Renal cortex interstitium (tissue), 11 donors: ENCODE data around the gene FLNA. TPM values are rescaled to one million over a fixed set of nuclear protein-coding genes. Genes with fewer than 3 reads are reported as not detected.
A peak's percentile ranks its signal among the peaks of the same experiment; 100 is the strongest.
"Not testable (repeated sequence)": the region's sequence is repeated elsewhere in the genome, so short reads cannot be mapped to it uniquely, and the experiment has no call there.

ENCODE experiments used
- DNase-seq, 11 donors: peaks; one replicate each; pipeline ENCODE4 v3.0.0-alpha.2; 2013; ENCODE audit warnings: low read depth in 9 of 11, low spot score in 4 of 11; ENCODE audit errors: extremely low read depth in 1 of 11
- polyA plus RNA-seq, 3 donors: library from polyadenylated mRNA; unstranded; fragments of 120-200 nt; gene quantifications; one replicate each; pipeline ENCODE4 v1.2.1, GENCODE V29; 2013; ENCODE audit not compliant: insufficient read length in 3 of 3

The FLNA gene
- polyA plus RNA-seq, 3 donors = 412 to 595 (median 545) TPM

DNA sequence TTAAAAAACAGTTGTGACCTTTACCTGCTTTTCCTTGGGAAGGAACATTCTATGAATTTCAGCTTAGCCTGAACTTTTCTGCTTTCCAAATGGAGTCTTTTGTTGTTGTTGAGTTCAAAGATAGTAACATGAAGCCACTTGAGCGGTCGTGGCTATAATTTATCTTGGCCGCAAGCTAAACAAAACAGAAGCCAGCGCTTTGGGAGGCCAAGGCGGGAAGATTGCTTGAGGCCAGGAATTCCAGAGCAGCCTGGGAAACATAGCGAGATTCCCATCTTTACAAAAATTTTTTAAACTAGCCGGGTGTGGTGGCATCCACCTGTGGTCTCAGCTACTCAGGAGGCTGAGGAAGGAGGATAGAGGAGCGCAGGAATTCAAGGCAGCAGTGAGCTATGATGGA, 48.9 kb downstream of the FLNA start:
- DNase-seq = peak in 5 of 11 donors; percentile 36 to 46 (median 45)

DNA sequence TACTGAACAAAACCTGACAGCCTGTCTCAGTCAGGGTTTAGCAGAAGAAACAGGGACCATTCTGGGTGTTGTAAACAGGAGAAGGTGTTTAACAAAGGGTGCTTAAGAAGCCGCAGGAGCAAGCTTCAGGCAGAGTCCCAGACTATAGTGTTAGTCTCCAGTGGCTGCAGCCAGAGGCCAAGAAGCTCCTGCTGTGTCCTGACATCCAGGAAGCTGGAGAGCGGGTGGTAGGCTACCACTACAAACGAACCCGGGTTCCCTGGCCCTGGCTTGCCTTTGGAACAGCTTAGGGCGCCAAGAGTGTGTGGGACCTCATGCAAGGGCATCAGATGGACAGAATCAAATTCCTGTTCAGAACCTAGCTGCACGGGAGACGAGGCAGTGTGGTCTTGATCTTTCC, 50.9 kb downstream of the FLNA start:
- DNase-seq = no peak

DNA sequence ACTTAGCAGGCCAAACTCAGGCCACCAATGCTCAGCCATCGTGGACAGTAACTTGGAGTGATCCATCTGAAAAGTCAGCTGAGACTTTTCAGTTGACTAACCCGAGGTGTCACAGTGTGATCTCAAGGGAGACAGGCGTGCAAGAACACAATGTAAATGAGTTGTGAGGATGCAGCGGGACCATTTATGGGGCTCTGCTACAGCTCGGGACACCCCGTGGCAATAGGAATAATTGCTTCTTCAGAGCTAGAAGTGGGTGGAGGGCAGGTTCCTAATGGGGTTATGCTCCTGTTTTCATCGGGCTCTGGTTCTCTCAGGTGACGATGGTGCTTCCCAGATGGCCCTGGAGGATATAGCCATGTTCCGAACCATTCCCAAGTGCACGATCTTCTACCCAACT, 51.5 kb downstream of the FLNA start:
- no peak for DNase-seq

DNA sequence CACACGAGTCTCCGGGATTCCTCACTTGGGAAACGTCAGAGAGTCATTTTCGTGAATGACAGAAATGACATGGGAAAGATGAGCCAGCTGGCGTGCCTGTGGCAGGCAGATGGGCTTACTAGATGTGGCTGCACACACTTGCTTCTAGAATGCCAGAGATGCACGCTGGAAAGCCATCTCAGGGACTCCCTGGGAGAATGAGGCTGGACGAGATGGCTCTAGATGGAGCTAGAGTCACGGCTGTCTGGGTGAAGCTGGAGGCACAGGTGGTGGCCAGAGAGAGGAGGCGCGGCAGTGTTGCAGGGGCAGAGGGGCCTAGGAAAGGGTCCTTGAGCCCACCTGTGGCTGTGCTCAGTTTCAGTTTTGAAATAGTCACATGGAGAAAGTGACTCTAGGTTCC, 52.8 kb downstream of the FLNA start:
- DNase-seq = no peak

DNA sequence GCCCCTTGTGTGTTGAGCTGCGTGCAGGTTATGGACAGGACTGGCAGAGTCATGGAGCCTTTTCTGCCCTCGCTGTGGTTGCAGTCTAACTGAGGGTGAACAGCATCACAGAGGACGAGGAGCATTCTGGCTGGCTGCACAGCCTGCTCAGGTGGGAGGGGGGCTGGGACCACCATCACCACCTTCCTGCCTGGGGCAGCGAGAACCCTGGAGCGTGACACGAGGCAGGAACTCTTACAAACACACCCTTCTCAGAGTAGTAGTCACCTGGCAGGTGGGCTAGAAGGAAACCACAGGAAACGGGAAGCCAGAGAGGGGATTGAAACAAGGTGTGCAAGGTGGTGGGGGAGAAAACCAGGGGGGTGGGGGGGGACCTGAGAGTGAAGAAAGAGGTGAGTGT, 53.3 kb downstream of the FLNA start:
- no peak for DNase-seq

DNA sequence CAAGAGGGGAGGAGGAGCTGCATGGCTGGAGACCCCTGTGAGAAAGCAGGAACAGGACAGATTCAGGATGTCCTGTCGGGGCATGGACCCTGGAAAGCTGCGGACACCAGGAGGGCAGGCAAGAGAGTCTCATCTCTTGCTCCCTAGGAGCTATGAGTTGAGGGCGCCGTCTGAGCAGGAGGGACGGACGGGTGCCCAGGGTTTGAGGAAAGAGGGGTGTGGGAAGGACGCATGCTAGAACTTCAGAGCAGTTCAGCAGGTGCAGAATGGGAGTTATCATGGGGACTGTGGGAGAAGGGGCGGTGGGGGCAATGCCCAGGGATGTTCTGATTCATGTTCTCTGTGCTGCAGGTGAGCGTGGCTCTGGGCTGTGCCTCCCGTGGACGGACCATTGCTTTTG, 54.0 kb downstream of the FLNA start:
- no peak for DNase-seq

DNA sequence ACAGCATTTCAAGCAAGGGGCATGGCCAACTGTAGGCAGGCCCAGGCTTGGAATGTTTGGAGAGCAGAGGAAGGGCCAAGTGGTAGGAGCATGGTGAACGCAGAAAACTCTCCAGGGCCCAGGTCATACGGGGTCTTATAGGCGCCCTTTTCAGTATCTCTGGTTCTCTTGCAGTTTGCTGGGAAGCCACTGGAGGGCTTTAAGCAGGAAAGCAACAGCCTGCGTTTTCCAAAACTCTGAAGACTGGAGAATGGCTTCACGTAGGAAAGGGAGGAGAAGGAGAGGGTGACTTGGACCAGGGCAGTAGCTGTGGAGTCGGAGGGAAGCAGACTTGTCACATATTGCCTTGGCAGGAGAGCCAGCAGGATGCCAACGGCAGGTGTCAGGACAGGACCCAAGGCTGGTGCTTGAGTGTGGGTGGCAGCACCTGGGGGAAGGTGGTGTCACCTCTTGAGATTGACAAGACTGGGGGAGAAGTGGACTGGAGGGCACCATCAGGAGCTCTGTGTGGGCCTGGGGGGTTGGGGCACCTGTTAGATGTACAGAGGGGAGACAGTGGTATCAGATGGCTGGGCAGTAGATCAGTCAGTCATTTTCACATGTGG, 56.9 kb downstream of the FLNA start:
- DNase-seq = no peak

DNA sequence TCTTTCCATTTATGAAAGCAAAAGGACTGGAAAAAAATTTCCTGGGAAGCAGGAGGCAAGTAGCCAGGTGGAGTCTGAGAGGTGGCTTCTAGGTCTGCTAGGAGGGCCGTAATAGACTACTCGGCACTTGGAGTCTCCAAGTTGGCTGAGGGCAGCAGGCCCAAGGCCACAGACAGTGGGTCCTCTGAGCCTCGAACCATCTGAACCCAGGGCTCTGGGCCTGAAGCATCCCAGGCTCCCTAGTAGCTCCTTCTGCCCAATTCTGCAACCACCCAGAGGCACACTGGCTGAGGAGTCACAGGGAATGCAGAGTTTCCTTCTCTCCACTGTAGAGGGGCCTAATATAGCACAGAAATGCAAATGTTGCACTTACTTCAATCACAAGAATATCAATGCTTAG, 59.0 kb downstream of the FLNA start:
- DNase-seq = no peak

DNA sequence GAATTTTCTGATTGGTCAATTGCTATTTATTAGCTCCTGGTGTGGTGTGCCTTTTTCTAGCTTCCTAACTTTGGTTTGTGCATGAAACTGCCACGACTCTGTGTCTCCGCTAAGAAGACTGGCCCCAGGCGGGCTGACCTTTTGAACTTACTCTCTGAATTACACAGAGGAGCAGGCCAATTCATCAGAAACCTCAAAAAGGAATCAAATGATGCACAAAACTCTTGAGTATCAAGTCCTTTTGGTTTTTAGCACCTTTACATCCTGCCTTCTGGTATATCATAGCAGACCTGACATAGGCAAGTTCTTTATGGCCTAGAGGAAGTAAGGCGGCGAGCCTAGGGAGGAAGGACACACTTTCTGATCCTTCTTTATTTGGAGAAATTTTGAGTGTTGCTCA, 61.3 kb downstream of the FLNA start:
- DNase-seq = no peak

DNA sequence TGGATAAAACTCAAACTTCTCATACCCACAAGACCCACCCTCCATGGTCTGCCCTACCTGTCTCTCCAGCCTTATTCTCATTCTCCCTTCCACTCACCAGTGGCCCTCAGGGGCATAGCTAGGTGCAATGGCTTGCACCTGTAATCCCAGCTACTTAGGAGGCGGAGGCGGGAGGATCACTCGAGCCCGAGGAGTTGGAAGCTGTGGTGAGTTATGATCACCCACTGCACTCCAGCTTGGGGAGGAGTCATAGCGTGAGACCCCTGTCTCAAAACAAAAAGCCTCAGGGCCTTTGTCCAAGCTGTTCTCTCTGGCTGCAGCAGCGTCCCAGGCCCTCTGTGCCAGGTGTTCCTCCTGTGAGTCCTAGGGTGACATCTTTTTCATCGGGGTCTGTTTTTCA, 62.3 kb downstream of the FLNA start:
- DNase-seq = no peak

DNA sequence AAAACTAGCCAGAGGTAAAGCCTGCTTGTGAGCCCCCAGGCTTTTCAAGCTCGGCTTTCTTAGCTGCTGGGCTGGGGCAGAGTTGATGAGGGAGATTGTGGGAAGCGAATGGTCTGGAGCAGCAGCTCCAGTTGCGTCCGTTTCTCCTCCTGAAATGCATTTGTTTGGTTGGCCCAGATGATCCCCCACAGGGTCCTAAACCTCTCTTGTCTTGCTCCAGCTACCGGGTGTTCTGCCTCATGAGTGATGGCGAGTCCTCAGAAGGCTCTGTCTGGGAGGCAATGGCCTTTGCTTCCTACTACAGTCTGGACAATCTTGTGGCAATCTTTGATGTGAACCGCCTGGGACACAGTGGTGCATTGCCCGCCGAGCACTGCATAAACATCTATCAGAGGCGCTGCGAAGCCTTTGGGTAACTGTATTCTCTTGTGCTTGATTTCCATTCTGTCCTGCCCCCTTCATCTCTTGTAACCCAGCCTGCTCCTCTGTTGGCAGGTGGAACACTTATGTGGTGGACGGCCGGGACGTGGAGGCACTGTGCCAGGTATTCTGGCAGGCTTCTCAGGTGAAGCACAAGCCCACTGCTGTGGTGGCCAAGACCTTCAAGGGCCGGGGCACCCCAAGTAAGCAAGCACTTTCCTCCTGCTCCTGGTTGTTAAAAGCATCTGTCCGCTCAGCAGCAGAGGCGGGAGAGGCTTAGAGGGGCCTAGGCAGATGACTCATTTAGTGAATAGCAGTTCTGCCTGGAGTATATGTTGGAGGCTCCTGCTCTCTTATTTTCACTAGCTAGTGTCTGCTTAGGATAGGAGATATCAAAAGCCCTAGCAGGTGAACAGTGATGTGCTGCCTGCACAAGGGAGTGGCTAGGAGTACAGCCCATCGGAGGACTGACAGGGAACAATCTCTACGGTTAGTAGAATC, 63.6 kb downstream of the FLNA start:
- DNase-seq = no peak

DNA sequence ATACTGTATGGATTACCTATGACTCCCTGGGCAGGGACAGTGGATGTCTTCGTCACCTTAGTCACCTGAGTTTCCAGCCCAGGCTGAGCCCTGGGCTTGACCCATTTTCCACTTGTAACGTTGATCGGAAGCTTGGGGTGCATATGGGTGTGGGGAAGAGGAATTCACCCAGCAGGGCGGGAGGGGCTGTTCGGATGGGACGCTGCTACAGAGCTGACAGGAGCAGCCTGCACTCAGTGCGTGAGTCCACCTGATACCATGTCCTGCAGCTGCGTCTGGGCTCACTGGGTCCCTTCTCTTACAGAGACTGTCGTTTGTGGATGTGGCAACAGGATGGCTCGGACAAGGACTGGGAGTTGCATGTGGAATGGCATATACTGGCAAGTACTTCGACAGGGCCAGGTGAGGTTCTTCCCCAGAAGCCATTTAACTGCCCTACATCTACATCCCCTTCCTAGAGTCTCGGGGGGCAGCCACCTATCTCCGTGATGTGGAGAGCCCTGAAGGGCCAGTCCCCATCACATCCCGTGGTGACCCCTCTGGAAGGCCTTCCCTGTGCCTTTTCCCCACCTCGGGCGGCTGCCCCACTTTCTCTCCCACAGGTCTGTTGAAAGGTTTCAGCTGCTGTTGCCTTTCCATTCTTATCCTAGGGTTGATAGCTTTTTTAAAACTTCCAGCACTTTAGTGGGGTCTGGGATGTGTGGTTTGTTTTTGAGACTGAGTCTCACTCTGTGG, 65.2 kb downstream of the FLNA start:
- no peak for DNase-seq

DNA sequence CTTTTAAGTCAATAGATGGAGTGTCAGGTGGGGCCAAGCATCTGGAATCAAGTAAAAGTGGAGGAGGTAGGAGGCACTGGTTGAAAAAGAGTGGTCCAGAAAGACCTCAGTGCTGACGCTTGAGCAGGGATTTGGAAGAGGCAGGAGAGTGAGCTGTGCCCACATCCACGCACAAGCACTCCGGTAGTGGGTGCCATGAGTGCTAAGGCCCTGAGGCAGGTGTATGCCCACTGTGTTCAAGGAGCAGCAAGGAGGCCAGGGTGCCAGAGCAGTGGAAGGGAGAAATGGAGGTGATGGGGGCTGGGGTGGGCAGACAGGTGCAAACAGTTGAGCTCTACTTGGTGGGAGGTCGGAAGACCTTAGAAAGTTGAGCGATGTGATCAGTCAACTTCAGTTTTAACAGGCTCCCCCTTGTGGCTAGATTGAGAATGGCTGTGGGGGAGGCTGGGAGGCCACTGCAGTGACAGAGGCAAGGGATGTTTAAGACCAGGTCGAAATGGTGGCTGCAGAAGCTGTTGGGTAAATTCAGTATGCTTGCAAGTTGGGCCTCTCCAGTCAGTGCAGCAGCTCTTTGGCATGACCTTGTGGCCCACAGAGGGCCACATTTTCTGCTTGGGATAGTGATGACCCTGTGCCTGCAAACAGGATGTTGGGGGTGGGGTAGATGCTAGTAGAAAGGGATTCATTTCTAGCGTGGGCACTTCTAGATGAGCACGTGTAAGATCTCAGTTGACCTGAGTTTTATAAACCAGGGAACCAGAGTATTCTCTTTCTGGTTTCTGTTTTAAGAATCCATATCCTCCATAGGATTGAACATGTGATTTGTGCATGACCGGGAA, 66.1 kb downstream of the FLNA start:
- DNase-seq = no peak

DNA sequence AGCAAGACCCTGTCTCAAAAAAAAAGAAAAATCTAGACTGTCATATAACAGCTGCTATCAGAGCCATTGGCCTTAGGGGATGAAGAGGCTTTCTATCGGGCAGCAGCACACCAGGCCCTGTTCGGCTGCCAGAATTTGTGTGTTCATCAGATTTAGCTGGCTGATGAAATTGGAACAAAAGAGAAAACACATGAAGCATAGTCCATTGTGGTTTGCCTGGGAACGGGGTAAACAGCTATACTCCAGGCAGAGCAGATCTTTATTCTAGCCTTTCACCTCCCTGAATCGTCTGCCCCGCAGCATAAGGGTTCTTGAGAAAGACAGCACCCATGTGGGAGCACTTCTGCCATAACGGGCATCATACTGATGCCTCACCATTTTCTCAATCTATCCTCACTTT, 67.2 kb downstream of the FLNA start:
- DNase-seq = no peak

DNA sequence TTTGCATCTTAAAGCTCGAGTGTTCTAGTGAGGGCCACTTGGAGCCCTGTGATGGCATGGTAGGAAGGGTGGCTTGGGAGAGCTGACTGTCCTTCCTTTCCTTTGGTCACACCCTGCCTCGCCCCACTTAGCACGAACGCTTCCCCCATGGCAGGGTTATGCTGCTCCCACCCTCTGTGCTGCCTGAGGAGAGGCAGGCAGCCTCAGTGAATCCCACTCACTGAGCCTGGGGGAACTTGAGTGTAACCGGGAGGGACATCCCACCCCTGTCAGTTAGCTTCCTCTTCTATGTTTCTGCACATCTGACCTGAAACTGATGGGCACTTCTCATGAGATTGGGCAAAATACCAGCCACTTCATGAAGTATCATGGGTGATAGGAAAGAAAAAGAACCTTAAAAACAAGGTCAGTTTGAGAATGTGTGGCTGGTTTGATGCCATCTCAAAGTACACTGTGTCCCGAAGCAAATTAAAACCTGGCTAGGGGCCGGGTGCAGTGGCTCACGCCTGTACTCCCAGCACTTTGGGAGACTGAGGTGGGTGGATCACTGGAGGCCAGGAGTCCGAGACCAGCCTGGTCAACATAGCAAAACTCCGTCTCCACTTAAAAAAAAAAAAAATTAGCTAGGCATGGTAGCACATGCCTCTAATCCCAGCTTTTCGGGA, 68.8 kb downstream of the FLNA start:
- DNase-seq = no peak

DNA sequence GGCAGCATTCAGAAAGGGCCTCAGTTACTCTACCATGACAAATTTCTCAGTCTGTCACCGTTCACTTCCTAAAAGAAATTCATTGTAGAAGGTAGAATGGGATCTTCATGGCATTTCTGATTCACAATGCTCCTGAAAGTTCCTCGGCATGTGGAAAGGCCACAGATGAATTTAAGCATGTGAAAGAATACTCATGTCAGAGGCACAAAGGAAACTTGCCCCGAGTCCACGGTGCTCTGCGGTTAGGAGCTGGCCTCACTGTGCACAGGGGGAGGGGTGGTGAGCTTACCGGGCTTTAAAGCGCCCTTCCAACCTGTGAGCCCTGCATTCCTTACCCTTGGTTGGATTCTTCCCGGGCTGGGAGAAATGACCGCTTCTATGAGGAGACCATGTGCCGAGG, 69.6 kb downstream of the FLNA start:
- DNase-seq = no peak

DNA sequence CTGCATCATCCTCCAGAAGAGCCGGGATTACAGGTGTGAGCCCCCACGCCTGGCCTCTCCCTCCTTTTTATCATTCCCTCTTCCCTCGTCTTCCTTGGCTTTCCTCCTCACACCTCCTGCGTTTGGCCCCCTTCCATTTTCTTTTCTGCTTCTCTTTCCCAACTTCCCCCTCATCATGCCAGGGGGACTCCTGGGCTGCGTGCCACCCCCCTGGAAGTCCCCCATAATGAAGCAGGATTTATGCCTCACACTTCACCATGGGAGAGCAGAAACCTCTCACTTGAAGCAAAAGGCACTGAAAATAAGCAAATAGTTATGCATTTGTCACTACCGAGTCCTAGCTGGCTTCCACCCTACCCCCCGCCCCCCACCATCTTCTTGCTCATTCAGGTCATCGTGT, 71.0 kb downstream of the FLNA start:
- DNase-seq = no peak

DNA sequence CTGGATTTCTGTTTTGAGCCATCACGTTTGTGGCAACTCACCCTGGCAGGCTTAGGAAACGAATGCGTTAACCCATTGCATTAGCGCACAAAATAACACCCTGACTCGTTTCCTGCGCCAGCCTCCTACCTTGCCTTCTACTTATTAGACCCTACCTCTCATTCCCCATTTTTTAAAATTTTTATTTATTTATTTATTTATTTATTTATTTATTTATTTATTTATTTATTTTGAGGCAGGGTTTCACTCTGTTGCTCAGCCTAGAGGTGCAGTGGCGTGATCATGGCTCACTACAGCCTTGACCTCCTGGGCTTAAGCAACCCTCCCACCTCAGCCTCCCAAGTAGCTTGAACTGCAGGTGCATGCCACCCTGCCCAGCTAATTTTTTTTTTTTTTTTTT, 71.4 kb downstream of the FLNA start:
- DNase-seq = not testable (repeated sequence)

DNA sequence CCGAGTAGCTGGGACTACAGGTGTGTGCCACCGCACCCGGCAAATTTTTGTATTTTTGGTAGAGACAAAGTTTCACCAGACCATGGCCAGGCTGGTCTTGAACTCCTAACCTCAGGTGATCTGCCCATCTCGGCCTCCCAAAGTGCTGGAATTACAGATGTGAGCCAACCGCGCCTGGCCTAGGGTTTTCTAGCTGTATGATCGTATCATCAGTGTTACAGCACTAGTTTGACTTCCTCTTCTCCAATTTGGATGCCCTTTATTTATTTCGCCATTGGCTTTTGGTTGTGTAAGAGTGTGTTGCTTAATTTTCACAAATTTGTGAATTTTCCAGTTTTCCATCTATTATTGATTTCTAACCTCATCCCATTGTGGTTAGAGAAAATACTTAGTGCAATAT, 73.6 kb downstream of the FLNA start:
- DNase-seq = no peak
